ENCODE data around the gene PALLD. TPM values are rescaled to one million over a fixed set of nuclear protein-coding genes. Genes with fewer than 3 reads are reported as not detected.

PALLD gene
- total and polyA plus RNA-seq, 2 of the 13 experiments (the other 11 are each of a cell fraction or from before 2014, with no cell fraction given): 0.50 to 1.5 TPM

DNA sequence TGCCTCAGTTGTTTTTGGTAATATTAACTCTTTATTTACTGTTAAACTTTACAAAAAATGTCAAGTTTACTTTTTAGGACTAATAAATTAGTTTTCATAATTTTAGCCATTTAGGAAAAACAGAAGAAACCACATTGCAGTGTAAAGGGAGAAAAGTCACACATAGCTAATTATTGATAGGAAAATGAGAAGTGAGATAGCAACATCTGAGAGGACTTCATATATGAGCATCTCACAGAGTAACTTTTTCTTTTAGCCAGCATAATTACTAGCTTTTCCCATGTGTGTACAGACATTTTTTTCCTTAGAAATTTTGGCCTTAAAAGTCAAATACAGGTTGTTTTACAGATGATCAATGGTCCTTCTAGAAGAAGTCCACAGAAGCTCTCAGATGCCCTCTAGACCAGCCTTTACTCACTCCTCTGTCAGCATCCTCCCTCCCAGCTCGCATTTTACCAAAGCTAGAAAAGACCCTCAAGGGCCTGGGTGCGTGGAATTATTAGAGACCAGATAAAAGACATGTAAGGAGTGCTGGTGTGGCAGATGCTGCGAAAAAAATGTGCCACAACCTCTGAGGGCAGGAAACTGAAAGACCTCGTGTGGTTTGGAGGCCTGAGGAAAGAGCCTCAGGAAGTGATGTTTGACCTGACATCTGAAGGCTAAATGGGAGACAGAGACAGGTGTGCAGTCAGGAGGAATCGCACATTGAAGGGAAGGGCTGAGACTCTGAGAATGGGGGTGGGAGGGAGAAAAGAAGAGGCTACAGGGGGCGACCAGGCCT is 356.3 kb downstream of the PALLD start (continued):
- TF ChIP-seq NPAS2 (CRISPR knock-in tag; IDR thresholded peaks at IDR 0.05; ENCODE audit: borderline replicate concordance) (no peak), NFE2L1 (CRISPR knock-in tag; IDR thresholded peaks at IDR 0.05; ENCODE audit: borderline replicate concordance) (no peak)

DNA sequence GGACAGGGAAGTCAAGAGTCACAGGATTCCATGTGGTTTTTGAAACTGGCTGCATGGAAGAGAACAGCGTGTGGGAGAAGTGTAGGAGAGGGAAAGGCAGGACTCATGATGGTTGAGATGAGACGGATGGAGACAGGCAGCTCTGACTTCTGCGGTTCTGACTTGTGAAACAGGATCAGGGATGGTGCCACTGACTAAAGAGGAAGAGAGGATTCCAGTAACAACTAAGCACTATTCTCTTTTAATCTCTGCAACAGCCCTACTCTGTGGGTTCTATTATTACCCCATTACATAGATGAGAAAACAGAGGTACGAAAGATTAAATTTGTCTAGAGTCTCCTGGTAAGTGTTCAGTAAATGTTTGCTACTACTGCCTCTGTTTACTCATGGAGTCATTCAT is 356.9 kb downstream of the PALLD start:
- H3K9me3 ChIP-seq (ENCODE audit: low read length): no peaks in the 10 kb centered on the region
- in situ Hi-C loops (cut with HindIII; ENCODE audit: extremely low pct_ligation_motif_present, low pct_unique_long_range_greater_than_20kb) (no loop called here), intact Hi-C loops (cut with micrococcal nuclease; ENCODE audit: unreplicated experiment) (no loop called here)
- ChIA-PET POLR2A (no interaction called here), CTCF (ENCODE audit: low intra/inter-chr PET ratio, low total read pairs) (no interaction called here)
- 87% methylated on average over 4 of the region's 4 CpGs for WGBS (ENCODE audit: low lambda C conversion rate)
- ATAC-seq (no peak), DNase-seq (ENCODE audit: low spot score) (no peak), FAIRE-seq (no peak)
- H3K4me1 ChIP-seq (ENCODE audit: insufficient read depth, low read length): no peaks in the 10 kb centered on the region
- no peak overlapping the region for H3K4me2 ChIP-seq (ENCODE audit: low read depth, low read length)
- no TSS peak for BruUV-seq (replicated peaks)
- no peak overlapping the region for H3K27ac ChIP-seq (ENCODE audit: extremely low read length, insufficient read depth, low read length)
- no peak overlapping the region for H3K4me3 ChIP-seq (replicated peaks in 1 of 3; ENCODE audit: insufficient read depth in 1 of 3, low read depth in 2 of 3, low read length in 3 of 3)
- H4K20me1 ChIP-seq (ENCODE audit: insufficient read depth, low read length): no peaks in the 10 kb centered on the region
- no peak overlapping the region for H2AFZ ChIP-seq (ENCODE audit: low read length)
- H3K79me2 ChIP-seq (ENCODE audit: insufficient read depth, low read length): no peaks in the 10 kb centered on the region
- no peak overlapping the region for H3K9ac ChIP-seq (ENCODE audit: insufficient read depth, low read depth, low read length)
- no peaks in the 10 kb centered on the region for H3K27me3 ChIP-seq (ENCODE audit: control insufficient read depth in 1 of 2, insufficient read depth in 2 of 2, low read length in 2 of 2)
- H3K36me3 ChIP-seq (replicated peaks in 1 of 2; ENCODE audit: control insufficient read depth in 1 of 2, insufficient read depth in 2 of 2, low read length in 2 of 2): no peaks in the 10 kb centered on the region
- no peak for TF ChIP-seq ZNF576 (CRISPR knock-in tag; IDR thresholded peaks at IDR 0.05)
- TF ChIP-seq GTF2F1 (IDR thresholded peaks at IDR 0.05; ENCODE audit: low read length): no peak
- TF ChIP-seq IRF2 (CRISPR knock-in tag; IDR thresholded peaks at IDR 0.05): no peak
- no peak for TF ChIP-seq ZNF20 (CRISPR knock-in tag; IDR thresholded peaks at IDR 0.05)
- TF ChIP-seq POLR2G (IDR thresholded peaks at IDR 0.05; ENCODE audit: low read depth, low read length): no peak
- TF ChIP-seq ZNF207 (IDR thresholded peaks at IDR 0.05; ENCODE audit: borderline replicate concordance): no peak
- no peak for TF ChIP-seq TERF1 (CRISPR knock-in tag; IDR thresholded peaks at IDR 0.05)
- no peak for TF ChIP-seq SMARCE1 (IDR thresholded peaks at IDR 0.05; ENCODE audit: borderline replicate concordance)
- TF ChIP-seq, protein P1, sequence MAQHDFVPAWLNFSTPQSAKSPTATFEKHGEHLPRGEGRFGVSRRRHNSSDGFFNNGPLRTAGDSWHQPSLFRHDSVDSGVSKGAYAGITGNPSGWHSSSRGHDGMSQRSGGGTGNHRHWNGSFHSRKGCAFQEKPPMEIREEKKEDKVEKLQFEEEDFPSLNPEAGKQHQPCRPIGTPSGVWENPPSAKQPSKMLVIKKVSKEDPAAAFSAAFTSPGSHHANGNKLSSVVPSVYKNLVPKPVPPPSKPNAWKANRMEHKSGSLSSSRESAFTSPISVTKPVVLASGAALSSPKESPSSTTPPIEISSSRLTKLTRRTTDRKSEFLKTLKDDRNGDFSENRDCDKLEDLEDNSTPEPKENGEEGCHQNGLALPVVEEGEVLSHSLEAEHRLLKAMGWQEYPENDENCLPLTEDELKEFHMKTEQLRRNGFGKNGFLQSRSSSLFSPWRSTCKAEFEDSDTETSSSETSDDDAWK (CRISPR knock-in tag; IDR thresholded peaks at IDR 0.05): no peak
- TF ChIP-seq ZNF878 (CRISPR knock-in tag; IDR thresholded peaks at IDR 0.05): no peak
- no peak for TF ChIP-seq ZBTB43 (CRISPR knock-in tag; conservative IDR thresholded peaks at IDR 0.05)
- TF ChIP-seq MAFG (CRISPR knock-in tag; IDR thresholded peaks at IDR 0.05): no peak
- TF ChIP-seq, protein P2, sequence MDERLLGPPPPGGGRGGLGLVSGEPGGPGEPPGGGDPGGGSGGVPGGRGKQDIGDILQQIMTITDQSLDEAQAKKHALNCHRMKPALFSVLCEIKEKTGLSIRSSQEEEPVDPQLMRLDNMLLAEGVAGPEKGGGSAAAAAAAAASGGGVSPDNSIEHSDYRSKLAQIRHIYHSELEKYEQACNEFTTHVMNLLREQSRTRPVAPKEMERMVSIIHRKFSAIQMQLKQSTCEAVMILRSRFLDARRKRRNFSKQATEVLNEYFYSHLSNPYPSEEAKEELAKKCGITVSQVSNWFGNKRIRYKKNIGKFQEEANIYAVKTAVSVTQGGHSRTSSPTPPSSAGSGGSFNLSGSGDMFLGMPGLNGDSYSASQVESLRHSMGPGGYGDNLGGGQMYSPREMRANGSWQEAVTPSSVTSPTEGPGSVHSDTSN (CRISPR knock-in tag; IDR thresholded peaks at IDR 0.05): no peak
- no peak for TF ChIP-seq ZFP41 (CRISPR knock-in tag; IDR thresholded peaks at IDR 0.05; ENCODE audit: borderline replicate concordance)
